K562 (cell line): ENCODE measurements around the gene FIGLA. TPM values are rescaled to one million over a fixed set of nuclear protein-coding genes. Genes with fewer than 3 reads are reported as not detected.

Experiments used
- ATAC-seq: fragments of 200-7000 bp; cut with Tn5 transposase; 3 replicates; pipeline ENCODE4 v1.9.1; 2020; ENCODE audit warnings: moderate library complexity
- BruUV-seq: library from RNA; stranded (reverse); fragments of 400-500 nt; replicated peaks from 2 replicates; lab custom pipeline; 2021; lab: Mats Ljungman, UMichigan
- CTCF ChIA-PET: fragments of 300-600 bp; formaldehyde crosslinking; extraction: SDS; loops from one replicate; lab custom pipeline; 2021; ENCODE audit warnings: low intra/inter-chr PET ratio; lab: Yijun Ruan, JAX
- POLR2A ChIA-PET: fragments of 300-600, 350-650 bp; sonication (Branson Sonifier 250); formaldehyde crosslinking; extraction: SDS; loops from one replicate; lab custom pipeline; 2021; ENCODE audit warnings: antibody characterized with exemption, inconsistent platforms; lab: Yijun Ruan, JAX
- DNase-seq, 4 experiments: peaks; one replicate each; pipeline versions ENCODE4 v3.0.0 to v3.0.0-alpha.2; 2011 to 2018; ENCODE audit warnings: low spot score in 3 of 4, mixed read lengths in 3 of 4; ENCODE audit errors: extremely low read depth in 1 of 4
- FAIRE-seq: peaks from 2 replicates; lab custom pipeline; 2011; peaks lifted over from hg19 to GRCh38; lab: Jason Lieb, UNC
- H2AFZ ChIP-seq: 2 replicates; pipeline ENCODE4 v1.6.0; 2011; ENCODE audit warnings: low read depth, low read length, control low read depth, inconsistent platforms
- H3K27ac ChIP-seq: fragments of 200-600 bp; 3 replicates; pipeline ENCODE4 v1.8.0; 2011; ENCODE audit warnings: low read depth, mild to moderate bottlenecking, control low read depth, inconsistent platforms, low read length, moderate library complexity, mixed read lengths; ENCODE audit errors: extremely low read depth
- H3K27me3 ChIP-seq, 2 experiments: fragments of 300-600 bp in 1 of 2; 2 replicates in 1 of 2; 3 replicates in 1 of 2; pipeline versions ENCODE4 v1.6.0 to v1.8.0; 2011; ENCODE audit warnings: inconsistent platforms in 2 of 2, low read length in 2 of 2, mild to moderate bottlenecking in 1 of 2, mixed read lengths in 1 of 2, moderate library complexity in 1 of 2; ENCODE audit not compliant: control insufficient read depth in 2 of 2, insufficient read depth in 2 of 2
- H3K36me3 ChIP-seq: fragments of 300-600 bp; 3 replicates; pipeline ENCODE4 v1.8.0; 2011; ENCODE audit warnings: mild to moderate bottlenecking, low read length, inconsistent platforms; ENCODE audit not compliant: control insufficient read depth, insufficient read depth
- H3K4me1 ChIP-seq, 2 experiments: fragments of 200-600 bp in 1 of 2; replicated peaks in 1 of 2; 2 replicates in 1 of 2; 3 replicates in 1 of 2; pipeline versions ENCODE4 v1.5.1 to v1.8.0; 2011; ENCODE audit warnings: inconsistent platforms in 2 of 2, low read length in 2 of 2, mild to moderate bottlenecking in 1 of 2, mixed read lengths in 1 of 2, moderate library complexity in 1 of 2; ENCODE audit not compliant: control insufficient read depth in 2 of 2, insufficient read depth in 2 of 2
- H3K4me2 ChIP-seq: 2 replicates; pipeline ENCODE4 v1.6.1; 2011; ENCODE audit warnings: low read length, control low read depth, inconsistent platforms, mixed read lengths; ENCODE audit not compliant: insufficient read depth
- H3K4me3 ChIP-seq: fragments of 200-600 bp; sonication (generic), shearing (Covaris generic); 2 replicates; pipeline ENCODE4 v1.5.1; 2016; ENCODE audit warnings: control low read depth, inconsistent platforms
- H3K79me2 ChIP-seq: fragments of 200-600 bp; 3 replicates; pipeline ENCODE4 v1.8.0; 2011; ENCODE audit warnings: low read length, inconsistent platforms; ENCODE audit not compliant: control insufficient read depth, insufficient read depth
- H3K9ac ChIP-seq, 2 experiments: 2 replicates each; pipeline versions ENCODE4 v1.6.0 to v1.6.1; 2011; ENCODE audit warnings: low read depth in 2 of 2, low read length in 2 of 2, control low read depth in 1 of 2, inconsistent platforms in 1 of 2, mild to moderate bottlenecking in 1 of 2, mixed read lengths in 1 of 2; ENCODE audit not compliant: insufficient read depth in 1 of 2
- H3K9me1 ChIP-seq: one replicate; pipeline ENCODE4 v1.6.0; 2011; ENCODE audit warnings: inconsistent platforms, mild to moderate bottlenecking, low read length, moderate library complexity; ENCODE audit not compliant: control insufficient read depth, insufficient read depth
- H3K9me3 ChIP-seq: replicated peaks from 2 replicates; pipeline ENCODE4 v1.5.1; 2011; ENCODE audit warnings: low read depth, low read length, inconsistent platforms; ENCODE audit not compliant: control insufficient read depth, insufficient read depth
- H4K20me1 ChIP-seq: replicated peaks from 2 replicates; pipeline ENCODE4 v1.6.1; 2011; ENCODE audit warnings: low read length, inconsistent platforms, mixed read lengths; ENCODE audit not compliant: control insufficient read depth, insufficient read depth
- C11orf30 ChIP-seq: fragments of 450-650 bp; IDR thresholded peaks from 2 replicates; pipeline ENCODE4 v1.6.1; 2016; ENCODE audit warnings: low read depth, mild to moderate bottlenecking
- YBX1 ChIP-seq: fragments of 450-650 bp; IDR thresholded peaks from 2 replicates; pipeline ENCODE4 v1.7.1; 2016; ENCODE audit warnings: mild to moderate bottlenecking
- ZNF316 ChIP-seq: fragments of 450-650 bp; IDR thresholded peaks from 2 replicates; pipeline ENCODE4 v1.6.1; 2016
- WGBS: fragments of 100-300 bp; shearing (Covaris generic); methylation state at CpG from one replicate; pipeline ENCODE4 v1.1.6; 2016; ENCODE audit warnings: low coverage, mixed read lengths; ENCODE audit not compliant: insufficient coverage; ENCODE audit errors: missing lambda C conversion rate; 5-methylcytosine and 5-hydroxymethylcytosine counted together
- in situ Hi-C: fragments of 300-500 bp; cut with MboI; formaldehyde crosslinking; loops from 4 replicates; pipeline ENCODE4 v1.15.0; 2018; ENCODE audit warnings: inconsistent platforms, mixed read lengths
- intact Hi-C: fragments of 100-400 bp; cut with micrococcal nuclease; formaldehyde crosslinking; loops from 2 replicates; pipeline ENCODE4 v1.14.2; 2022
- polyA plus RNA-seq, 8 experiments: library from polyadenylated mRNA; depleted of rRNA in 4 of 8; stranded (reverse) in 5 of 8; unstranded in 3 of 8; fragments of >200 nt; fragmentation: Nextera tagmentation in 2 of 8; fragmentation: Illumina TruSeq in 1 of 8; extraction: Ambion mirVana in 2 of 8; extraction: Trizol in 1 of 8; gene quantifications; 2 replicates each; pipeline versions ENCODE4 v1.2.1 to v1.2.3, GENCODE V29; 2011 to 2014; ENCODE audit warnings: inconsistent platforms in 1 of 8, missing spikeins in 1 of 8
- total RNA-seq, 7 experiments: library from RNA; depleted of rRNA in 6 of 7; stranded (reverse); fragments of >200 nt in 6 of 7; fragmentation: Illumina TruSeq in 2 of 7; extraction: Trizol in 2 of 7; gene quantifications; 2 replicates each; pipeline versions ENCODE4 v1.2.1 to v1.2.3, GENCODE V29; 2011 to 2021; ENCODE audit warnings: low replicate concordance in 1 of 7
- TF ChIP-seq, protein P1 (sequence below), 2 experiments: fragments of 450-650 bp in 1 of 2; IDR thresholded peaks; 2 replicates each; pipeline ENCODE4 v1.6.1; 2011 to 2017; ENCODE audit warnings: low read depth in 2 of 2, antibody characterized with exemption in 1 of 2, borderline replicate concordance in 1 of 2, low read length in 1 of 2, mild to moderate bottlenecking in 1 of 2, mixed read lengths in 1 of 2; ENCODE audit not compliant: control insufficient read depth in 1 of 2

The FIGLA gene
- total and polyA plus RNA-seq, 9 of the 15 experiments (the other 6 are each of a cell fraction or from before 2014, with no cell fraction given) = not detected

DNA sequence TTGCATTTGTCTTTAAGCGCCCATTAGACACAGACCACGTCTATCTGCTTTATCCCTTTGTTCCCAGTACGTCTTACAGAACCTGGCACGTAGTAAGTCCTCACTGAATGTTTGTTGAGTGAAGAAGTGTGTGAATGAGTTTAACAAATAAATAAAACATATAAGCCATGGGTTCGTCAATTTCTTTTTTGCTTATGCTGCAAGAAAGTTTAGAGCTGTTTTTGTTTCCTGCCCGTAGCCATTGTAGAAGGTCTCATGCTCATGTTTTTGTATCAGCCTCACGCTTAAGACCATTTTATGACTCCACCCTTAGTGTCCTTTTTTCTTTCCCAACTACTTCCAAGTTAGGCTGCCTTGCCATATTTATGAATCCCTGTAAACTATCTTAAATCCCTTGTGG lies 24.9 kb downstream of the FIGLA start:
- H3K9me1 ChIP-seq = no peaks in the 10 kb centered on the region
- H3K27ac ChIP-seq = no peak overlapping the region
- POLR2A ChIA-PET = interaction anchor here (0.6 to 1.9 kb wide), 2 partner anchors 14 to 1260 kb away, joined by 5 read pairs; no protein-coding TSS in a partner anchor
- no TSS peak for BruUV-seq
- DNase-seq (no peak), ATAC-seq (no peak), FAIRE-seq (no peak)
- CTCF ChIA-PET = no interaction called here
- H3K4me1 ChIP-seq = peaks cover 2 to 12% of the 10 kb centered on the region in 2 experiments; a peak in 4 of 5 replicates
- peaks cover 14% of the 10 kb centered on the region for H3K79me2 ChIP-seq
- 88% methylated on average over 7 of the region's 7 CpGs for WGBS
- intact Hi-C loops = loop anchor here (5.0 kb wide), 2 partner anchors 58 to 463 kb away; partner anchors contain the start of gene FAM136A
- no peak overlapping the region for H3K4me2 ChIP-seq
- H3K9me3 ChIP-seq = no peaks in the 10 kb centered on the region
- H3K36me3 ChIP-seq = no peaks in the 10 kb centered on the region
- no peak overlapping the region for H2AFZ ChIP-seq
- no peaks in the 10 kb centered on the region for H4K20me1 ChIP-seq
- H3K9ac ChIP-seq = no peak overlapping the region
- in situ Hi-C loops = no loop called here
- H3K27me3 ChIP-seq = no peaks in the 10 kb centered on the region; a peak in 1 of 5 replicates
- no peak overlapping the region for H3K4me3 ChIP-seq
- TF ChIP-seq, protein P1, sequence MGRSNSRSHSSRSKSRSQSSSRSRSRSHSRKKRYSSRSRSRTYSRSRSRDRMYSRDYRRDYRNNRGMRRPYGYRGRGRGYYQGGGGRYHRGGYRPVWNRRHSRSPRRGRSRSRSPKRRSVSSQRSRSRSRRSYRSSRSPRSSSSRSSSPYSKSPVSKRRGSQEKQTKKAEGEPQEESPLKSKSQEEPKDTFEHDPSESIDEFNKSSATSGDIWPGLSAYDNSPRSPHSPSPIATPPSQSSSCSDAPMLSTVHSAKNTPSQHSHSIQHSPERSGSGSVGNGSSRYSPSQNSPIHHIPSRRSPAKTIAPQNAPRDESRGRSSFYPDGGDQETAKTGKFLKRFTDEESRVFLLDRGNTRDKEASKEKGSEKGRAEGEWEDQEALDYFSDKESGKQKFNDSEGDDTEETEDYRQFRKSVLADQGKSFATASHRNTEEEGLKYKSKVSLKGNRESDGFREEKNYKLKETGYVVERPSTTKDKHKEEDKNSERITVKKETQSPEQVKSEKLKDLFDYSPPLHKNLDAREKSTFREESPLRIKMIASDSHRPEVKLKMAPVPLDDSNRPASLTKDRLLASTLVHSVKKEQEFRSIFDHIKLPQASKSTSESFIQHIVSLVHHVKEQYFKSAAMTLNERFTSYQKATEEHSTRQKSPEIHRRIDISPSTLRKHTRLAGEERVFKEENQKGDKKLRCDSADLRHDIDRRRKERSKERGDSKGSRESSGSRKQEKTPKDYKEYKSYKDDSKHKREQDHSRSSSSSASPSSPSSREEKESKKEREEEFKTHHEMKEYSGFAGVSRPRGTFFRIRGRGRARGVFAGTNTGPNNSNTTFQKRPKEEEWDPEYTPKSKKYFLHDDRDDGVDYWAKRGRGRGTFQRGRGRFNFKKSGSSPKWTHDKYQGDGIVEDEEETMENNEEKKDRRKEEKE (IDR thresholded peaks at IDR 0.05; ENCODE audit: borderline replicate concordance in 1 of 2, control insufficient read depth in 1 of 2, low read depth in 2 of 2, low read length in 1 of 2) = no peak
- TF ChIP-seq C11orf30 = 0 out of 2 replicates have a peak, but pooled peaks have one; percentile 19
- peak; percentile 60 for TF ChIP-seq ZNF316
- TF ChIP-seq YBX1 = no peak
